GOT3 (cell line): ENCODE measurements around the gene CHST15.

Experiments
- DNase-seq: peaks from one replicate; lab custom pipeline; 2025; ENCODE audit warnings: mixed read lengths; lab: John Stamatoyannopoulos, UW

The CHST15 gene

GRCh38 chr10:124092860-124093773 lies at the start of gene CHST15:
CHST15 (minus strand) TSS chr10:124093598; CDS start chr10:124046212, 47,386 bp downstream.
- no peak for DNase-seq

GRCh38 chr10:124142960-124143359 lies 49.6 kb upstream of the CHST15 start:
- no peak for DNase-seq

- no peak for DNase-seq
These were observed 48.8 kb upstream of the CHST15 start for GRCh38 chr10:124142006-124142739.

- DNase-seq, result no peak
These were observed 45.5 kb upstream of the CHST15 start for GRCh38 chr10:124138883-124139348.

GRCh38 chr10:124138195-124138882 lies 44.9 kb upstream of the CHST15 start:
- DNase-seq, result no peak

- no peak for DNase-seq
These were observed 41.0 kb upstream of the CHST15 start for GRCh38 chr10:124134251-124134893.

- DNase-seq, result no peak
These were observed 39.5 kb upstream of the CHST15 start for GRCh38 chr10:124132876-124133275.

- DNase-seq, result no peak
These were observed 38.9 kb upstream of the CHST15 start for GRCh38 chr10:124132306-124132705.

- DNase-seq, result no peak
These were observed 37.8 kb upstream of the CHST15 start for GRCh38 chr10:124131172-124131571.

GRCh38 chr10:124130198-124130900 lies 37.0 kb upstream of the CHST15 start:
- no peak for DNase-seq

- no peak for DNase-seq
These were observed 36.1 kb upstream of the CHST15 start for GRCh38 chr10:124129471-124129870.

- DNase-seq, result no peak
These were observed 35.4 kb upstream of the CHST15 start for GRCh38 chr10:124128811-124129145.

GRCh38 chr10:124127965-124128810 lies 34.8 kb upstream of the CHST15 start:
- no peak for DNase-seq

- DNase-seq, result no peak
These were observed 34.2 kb upstream of the CHST15 start for GRCh38 chr10:124127563-124127962.

GRCh38 chr10:124126983-124127385 lies 33.6 kb upstream of the CHST15 start:
- no peak for DNase-seq

GRCh38 chr10:124126145-124126982 lies 33.0 kb upstream of the CHST15 start:
- no peak for DNase-seq

- no peak for DNase-seq
These were observed 32.1 kb upstream of the CHST15 start for GRCh38 chr10:124125305-124126116.

GRCh38 chr10:124124769-124125161 lies 31.4 kb upstream of the CHST15 start:
- no peak for DNase-seq
